HEK293 (cell line): ENCODE data around the gene SH2D4B.

Experiments
- ZNF776 ChIP-seq: fragments of 450-650 bp; formaldehyde crosslinking; IDR thresholded peaks from 2 replicates; pipeline ENCODE4 v1.5.0; 2017; ENCODE audit warnings: missing biosample characterization, missing genetic modification characterization, borderline replicate concordance
- TF ChIP-seq, protein P1 (sequence below): fragments of 450-650 bp; formaldehyde crosslinking; IDR thresholded peaks from 2 replicates; pipeline ENCODE4 v1.5.1; 2016; ENCODE audit warnings: missing biosample characterization, missing genetic modification characterization

DNA sequence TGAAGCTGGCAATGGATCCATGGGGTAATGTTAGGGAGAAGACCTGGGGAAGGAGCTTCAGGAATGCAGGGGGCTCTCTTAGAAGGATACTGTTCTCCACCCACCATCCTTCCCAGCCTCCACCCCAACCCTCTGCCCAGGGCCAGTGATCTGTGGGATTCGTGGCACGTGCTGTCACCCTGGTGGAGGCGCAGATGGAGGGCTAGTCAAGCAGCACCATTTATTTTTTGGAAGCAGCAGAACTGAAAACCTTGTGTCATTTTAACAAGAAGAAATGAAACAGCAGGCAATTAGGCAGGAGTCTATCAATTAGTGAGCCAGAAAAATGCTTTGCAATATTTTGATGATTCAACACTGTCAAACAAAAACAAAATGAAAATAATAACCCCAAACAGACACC is 155.9 kb downstream of the SH2D4B start:
- TF ChIP-seq ZNF776 (tag by site-specific recombination), result no peak
- TF ChIP-seq, protein P1, sequence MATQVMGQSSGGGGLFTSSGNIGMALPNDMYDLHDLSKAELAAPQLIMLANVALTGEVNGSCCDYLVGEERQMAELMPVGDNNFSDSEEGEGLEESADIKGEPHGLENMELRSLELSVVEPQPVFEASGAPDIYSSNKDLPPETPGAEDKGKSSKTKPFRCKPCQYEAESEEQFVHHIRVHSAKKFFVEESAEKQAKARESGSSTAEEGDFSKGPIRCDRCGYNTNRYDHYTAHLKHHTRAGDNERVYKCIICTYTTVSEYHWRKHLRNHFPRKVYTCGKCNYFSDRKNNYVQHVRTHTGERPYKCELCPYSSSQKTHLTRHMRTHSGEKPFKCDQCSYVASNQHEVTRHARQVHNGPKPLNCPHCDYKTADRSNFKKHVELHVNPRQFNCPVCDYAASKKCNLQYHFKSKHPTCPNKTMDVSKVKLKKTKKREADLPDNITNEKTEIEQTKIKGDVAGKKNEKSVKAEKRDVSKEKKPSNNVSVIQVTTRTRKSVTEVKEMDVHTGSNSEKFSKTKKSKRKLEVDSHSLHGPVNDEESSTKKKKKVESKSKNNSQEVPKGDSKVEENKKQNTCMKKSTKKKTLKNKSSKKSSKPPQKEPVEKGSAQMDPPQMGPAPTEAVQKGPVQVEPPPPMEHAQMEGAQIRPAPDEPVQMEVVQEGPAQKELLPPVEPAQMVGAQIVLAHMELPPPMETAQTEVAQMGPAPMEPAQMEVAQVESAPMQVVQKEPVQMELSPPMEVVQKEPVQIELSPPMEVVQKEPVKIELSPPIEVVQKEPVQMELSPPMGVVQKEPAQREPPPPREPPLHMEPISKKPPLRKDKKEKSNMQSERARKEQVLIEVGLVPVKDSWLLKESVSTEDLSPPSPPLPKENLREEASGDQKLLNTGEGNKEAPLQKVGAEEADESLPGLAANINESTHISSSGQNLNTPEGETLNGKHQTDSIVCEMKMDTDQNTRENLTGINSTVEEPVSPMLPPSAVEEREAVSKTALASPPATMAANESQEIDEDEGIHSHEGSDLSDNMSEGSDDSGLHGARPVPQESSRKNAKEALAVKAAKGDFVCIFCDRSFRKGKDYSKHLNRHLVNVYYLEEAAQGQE, result no peak
